Prostate gland (tissue), 1 donor: ENCODE data around the gene SLC16A5.

Experiments used
- POLR2A ChIP-seq: fragments of 450-650 bp; IDR thresholded peaks from one replicate; pipeline ENCODE4 v1.6.1; 2016; ENCODE audit warnings: antibody characterized with exemption, mild to moderate bottlenecking
- POLR2AphosphoS5 ChIP-seq: sonication (generic); formaldehyde crosslinking; IDR thresholded peaks from one replicate; pipeline ENCODE4 v1.6.1; 2017; ENCODE audit warnings: antibody characterized with exemption

GRCh38 chr17:75138519-75138918, 50.8 kb downstream of the SLC16A5 start:
- no peak for TF ChIP-seq POLR2AphosphoS5
- no peak for TF ChIP-seq POLR2A
